Measurements from ENCODE around the gene FGF14. TPM values are rescaled to one million over a fixed set of nuclear protein-coding genes. Genes with fewer than 3 reads are reported as not detected.

The FGF14 gene
- total and polyA plus RNA-seq, 4 donors, result 19.3 to 59.7 (median 38.0) TPM

GRCh38 chr13:102197193-102197592 is 204.7 kb downstream of the FGF14 start:
- Histone ChIP-seq H3K27ac (ENCODE audit: low read depth, low read length) (no peak overlapping the region), H3K4me1 (ENCODE audit: control insufficient read depth, insufficient read depth, low read length) (no peaks in the 10 kb centered on the region), H3K36me3 (ENCODE audit: control insufficient read depth, insufficient read depth, low read length) (no peaks in the 10 kb centered on the region), H3K27me3 (ENCODE audit: control insufficient read depth, insufficient read depth, low read length) (no peaks in the 10 kb centered on the region), H3K9me3 (ENCODE audit: control insufficient read depth, insufficient read depth, low read length) (no peaks in the 10 kb centered on the region), H3K4me3 (ENCODE audit: low read depth, low read length) (no peak overlapping the region)
- no CpG with 5 or more reads among the region's 1 CpG for WGBS (ENCODE audit: insufficient coverage)
- DNase-seq (ENCODE audit: low read depth in 4 of 6, low spot score in 6 of 6), result no peak

- Histone ChIP-seq H3K36me3 (ENCODE audit: control insufficient read depth, insufficient read depth, low read length) (no peaks in the 10 kb centered on the region), H3K27ac (ENCODE audit: low read depth, low read length) (peak overlapping the region; percentile 13), H3K4me1 (ENCODE audit: control insufficient read depth, insufficient read depth, low read length) (no peaks in the 10 kb centered on the region), H3K9me3 (ENCODE audit: control insufficient read depth, insufficient read depth, low read length) (no peaks in the 10 kb centered on the region), H3K4me3 (ENCODE audit: low read depth, low read length) (no peak overlapping the region), H3K27me3 (ENCODE audit: control insufficient read depth, insufficient read depth, low read length) (no peaks in the 10 kb centered on the region)
- peak in 1 of 6 donors; percentile 17 for DNase-seq (ENCODE audit: low read depth in 4 of 6, low spot score in 6 of 6)
- no CpG with 5 or more reads among the region's 4 CpGs for WGBS (ENCODE audit: insufficient coverage)
Measured at GRCh38 chr13:102195566-102196462, 206.0 kb downstream of the FGF14 start.

GRCh38 chr13:102192858-102193257 is 209.0 kb downstream of the FGF14 start:
- no peaks in the 10 kb centered on the region for H3K4me1 ChIP-seq (ENCODE audit: control insufficient read depth, insufficient read depth, low read length)
- no peaks in the 10 kb centered on the region for H3K27me3 ChIP-seq (ENCODE audit: control insufficient read depth, insufficient read depth, low read length)
- H3K36me3 ChIP-seq (ENCODE audit: control insufficient read depth, insufficient read depth, low read length), result no peaks in the 10 kb centered on the region
- H3K27ac ChIP-seq (ENCODE audit: low read depth, low read length), result no peak overlapping the region
- no CpG with 5 or more reads among the region's 2 CpGs for WGBS (ENCODE audit: insufficient coverage)
- H3K4me3 ChIP-seq (ENCODE audit: low read depth, low read length), result no peak overlapping the region
- no peak for DNase-seq (ENCODE audit: low read depth in 4 of 6, low spot score in 6 of 6)
- H3K9me3 ChIP-seq (ENCODE audit: control insufficient read depth, insufficient read depth, low read length), result no peaks in the 10 kb centered on the region

GRCh38 chr13:102191951-102192502 is 209.8 kb downstream of the FGF14 start:
- Histone ChIP-seq H3K4me1 (ENCODE audit: control insufficient read depth, insufficient read depth, low read length) (no peaks in the 10 kb centered on the region), H3K27me3 (ENCODE audit: control insufficient read depth, insufficient read depth, low read length) (no peaks in the 10 kb centered on the region), H3K27ac (ENCODE audit: low read depth, low read length) (no peak overlapping the region), H3K4me3 (ENCODE audit: low read depth, low read length) (no peak overlapping the region), H3K9me3 (ENCODE audit: control insufficient read depth, insufficient read depth, low read length) (no peaks in the 10 kb centered on the region), H3K36me3 (ENCODE audit: control insufficient read depth, insufficient read depth, low read length) (no peaks in the 10 kb centered on the region)
- WGBS (ENCODE audit: insufficient coverage), result no CpG with 5 or more reads among the region's 1 CpG
- no peak for DNase-seq (ENCODE audit: low read depth in 4 of 6, low spot score in 6 of 6)

- Histone ChIP-seq H3K9me3 (ENCODE audit: control insufficient read depth, insufficient read depth, low read length) (no peaks in the 10 kb centered on the region), H3K27me3 (ENCODE audit: control insufficient read depth, insufficient read depth, low read length) (no peaks in the 10 kb centered on the region), H3K27ac (ENCODE audit: low read depth, low read length) (no peak overlapping the region), H3K36me3 (ENCODE audit: control insufficient read depth, insufficient read depth, low read length) (no peaks in the 10 kb centered on the region), H3K4me1 (ENCODE audit: control insufficient read depth, insufficient read depth, low read length) (no peaks in the 10 kb centered on the region), H3K4me3 (ENCODE audit: low read depth, low read length) (no peak overlapping the region)
- no CpG with 5 or more reads among the region's 2 CpGs for WGBS (ENCODE audit: insufficient coverage)
- DNase-seq (ENCODE audit: low read depth in 4 of 6, low spot score in 6 of 6), result no peak
Measured at GRCh38 chr13:102190930-102191329, 210.9 kb downstream of the FGF14 start.

GRCh38 chr13:102187313-102187712 is 214.5 kb downstream of the FGF14 start:
- 59% methylated on average over 3 of the region's 4 CpGs for WGBS (ENCODE audit: insufficient coverage)
- Histone ChIP-seq H3K4me1 (ENCODE audit: control insufficient read depth, insufficient read depth, low read length) (no peaks in the 10 kb centered on the region), H3K27me3 (ENCODE audit: control insufficient read depth, insufficient read depth, low read length) (no peaks in the 10 kb centered on the region), H3K4me3 (ENCODE audit: low read depth, low read length) (no peak overlapping the region), H3K27ac (ENCODE audit: low read depth, low read length) (no peak overlapping the region), H3K9me3 (ENCODE audit: control insufficient read depth, insufficient read depth, low read length) (no peaks in the 10 kb centered on the region), H3K36me3 (ENCODE audit: control insufficient read depth, insufficient read depth, low read length) (no peaks in the 10 kb centered on the region)
- DNase-seq (ENCODE audit: low read depth in 4 of 6, low spot score in 6 of 6), result no peak

GRCh38 chr13:102185375-102185984 is 216.4 kb downstream of the FGF14 start:
- H3K4me3 ChIP-seq (ENCODE audit: low read depth, low read length), result no peak overlapping the region
- no peaks in the 10 kb centered on the region for H3K36me3 ChIP-seq (ENCODE audit: control insufficient read depth, insufficient read depth, low read length)
- H3K4me1 ChIP-seq (ENCODE audit: control insufficient read depth, insufficient read depth, low read length), result no peaks in the 10 kb centered on the region
- DNase-seq (ENCODE audit: low read depth in 4 of 6, low spot score in 6 of 6), result no peak
- no peaks in the 10 kb centered on the region for H3K27me3 ChIP-seq (ENCODE audit: control insufficient read depth, insufficient read depth, low read length)
- H3K9me3 ChIP-seq (ENCODE audit: control insufficient read depth, insufficient read depth, low read length), result no peaks in the 10 kb centered on the region
- H3K27ac ChIP-seq (ENCODE audit: low read depth, low read length), result no peak overlapping the region
- WGBS (ENCODE audit: insufficient coverage), result no CpG with 5 or more reads among the region's 5 CpGs

GRCh38 chr13:102183509-102184182 is 218.2 kb downstream of the FGF14 start:
- no peak for DNase-seq (ENCODE audit: low read depth in 4 of 6, low spot score in 6 of 6)
- no peak overlapping the region for H3K4me3 ChIP-seq (ENCODE audit: low read depth, low read length)
- H3K27me3 ChIP-seq (ENCODE audit: control insufficient read depth, insufficient read depth, low read length), result no peaks in the 10 kb centered on the region
- H3K36me3 ChIP-seq (ENCODE audit: control insufficient read depth, insufficient read depth, low read length), result no peaks in the 10 kb centered on the region
- whole genome bisulfite sequencing (ENCODE audit: insufficient coverage), result 67% methylated on average over 2 of the region's 4 CpGs
- H3K4me1 ChIP-seq (ENCODE audit: control insufficient read depth, insufficient read depth, low read length), result no peaks in the 10 kb centered on the region
- no peaks in the 10 kb centered on the region for H3K9me3 ChIP-seq (ENCODE audit: control insufficient read depth, insufficient read depth, low read length)
- H3K27ac ChIP-seq (ENCODE audit: low read depth, low read length), result no peak overlapping the region

GRCh38 chr13:102182170-102182569 is 219.7 kb downstream of the FGF14 start:
- H3K9me3 ChIP-seq (ENCODE audit: control insufficient read depth, insufficient read depth, low read length), result no peaks in the 10 kb centered on the region
- no peak overlapping the region for H3K4me3 ChIP-seq (ENCODE audit: low read depth, low read length)
- no peaks in the 10 kb centered on the region for H3K36me3 ChIP-seq (ENCODE audit: control insufficient read depth, insufficient read depth, low read length)
- H3K4me1 ChIP-seq (ENCODE audit: control insufficient read depth, insufficient read depth, low read length), result no peaks in the 10 kb centered on the region
- H3K27ac ChIP-seq (ENCODE audit: low read depth, low read length), result no peak overlapping the region
- no peaks in the 10 kb centered on the region for H3K27me3 ChIP-seq (ENCODE audit: control insufficient read depth, insufficient read depth, low read length)
- no peak for DNase-seq (ENCODE audit: low read depth in 4 of 6, low spot score in 6 of 6)
- 100% methylated on average over 2 of the region's 5 CpGs for whole genome bisulfite sequencing (ENCODE audit: insufficient coverage)

Measured in spinal cord (tissue), 10 donors.